PFSK-1 (cell line): Measurements from ENCODE around the gene SERPINI1.

ENCODE experiments used
- FOXP2 ChIP-seq: optimal IDR thresholded peaks from 2 replicates; pipeline ENCODE3; 2011; ENCODE audit warnings: borderline replicate concordance, control low read depth, inconsistent platforms; ENCODE audit not compliant: insufficient read depth; ENCODE audit errors: extremely low read length, extremely low read depth
- POLR2AphosphoS5 ChIP-seq: IDR thresholded peaks from 2 replicates; pipeline ENCODE4 v1.6.1; 2012; ENCODE audit warnings: low read depth, mild to moderate bottlenecking, control low read depth, low read length, moderate library complexity
- REST ChIP-seq, 2 experiments: IDR thresholded peaks; 2 replicates each; pipeline versions ENCODE4 v1.6.1 to v1.8.0; 2011 to 2012; ENCODE audit warnings: low read depth in 2 of 2, low read length in 2 of 2, control low read depth in 1 of 2, inconsistent platforms in 1 of 2, mild to moderate bottlenecking in 1 of 2, moderate library complexity in 1 of 2; ENCODE audit not compliant: insufficient read depth in 1 of 2
- SIN3A ChIP-seq: IDR thresholded peaks from 2 replicates; pipeline ENCODE4 v1.6.1; 2012; ENCODE audit warnings: mild to moderate bottlenecking, low read length, moderate library complexity, borderline replicate concordance; ENCODE audit not compliant: insufficient read depth
- TAF1 ChIP-seq: IDR thresholded peaks from 2 replicates; pipeline ENCODE4 v1.6.1; 2012; ENCODE audit warnings: low read length, control low read depth, borderline replicate concordance; ENCODE audit not compliant: insufficient read depth

The SERPINI1 gene

GRCh38 chr3:167749209-167749608 lies 13.7 kb downstream of the SERPINI1 start:
- TF ChIP-seq POLR2AphosphoS5 (no peak), SIN3A (no peak), FOXP2 (no peak), REST (IDR thresholded peaks at IDR 0.05; ENCODE audit: insufficient read depth in 1 of 2, low read depth in 2 of 2, low read length in 2 of 2) (no peak), TAF1 (no peak)

DNA sequence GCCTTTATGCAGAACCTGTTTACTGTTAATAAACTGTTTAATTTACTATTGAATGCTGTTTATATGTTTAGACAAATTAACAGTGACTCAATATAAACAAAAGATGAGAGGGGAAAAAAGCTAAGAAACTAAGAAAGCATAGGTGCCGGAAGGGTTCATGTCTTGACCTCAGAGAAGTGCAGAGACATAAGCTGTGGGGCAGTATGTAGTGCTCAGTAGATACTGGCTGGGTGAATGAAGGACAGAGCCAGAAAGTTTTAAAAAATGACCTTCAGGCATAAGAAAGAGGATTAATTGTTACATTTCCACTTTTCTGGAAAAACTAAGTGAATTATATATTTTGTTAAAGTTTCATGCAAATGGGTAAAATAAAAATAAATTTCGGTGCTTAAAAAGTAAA lies 14.2 kb downstream of the SERPINI1 start:
- no peak for TF ChIP-seq TAF1
- no peak for TF ChIP-seq POLR2AphosphoS5
- no peak for TF ChIP-seq SIN3A
- TF ChIP-seq REST (IDR thresholded peaks at IDR 0.05; ENCODE audit: insufficient read depth in 1 of 2, low read depth in 2 of 2, low read length in 2 of 2): no peak
- TF ChIP-seq FOXP2: no peak

DNA sequence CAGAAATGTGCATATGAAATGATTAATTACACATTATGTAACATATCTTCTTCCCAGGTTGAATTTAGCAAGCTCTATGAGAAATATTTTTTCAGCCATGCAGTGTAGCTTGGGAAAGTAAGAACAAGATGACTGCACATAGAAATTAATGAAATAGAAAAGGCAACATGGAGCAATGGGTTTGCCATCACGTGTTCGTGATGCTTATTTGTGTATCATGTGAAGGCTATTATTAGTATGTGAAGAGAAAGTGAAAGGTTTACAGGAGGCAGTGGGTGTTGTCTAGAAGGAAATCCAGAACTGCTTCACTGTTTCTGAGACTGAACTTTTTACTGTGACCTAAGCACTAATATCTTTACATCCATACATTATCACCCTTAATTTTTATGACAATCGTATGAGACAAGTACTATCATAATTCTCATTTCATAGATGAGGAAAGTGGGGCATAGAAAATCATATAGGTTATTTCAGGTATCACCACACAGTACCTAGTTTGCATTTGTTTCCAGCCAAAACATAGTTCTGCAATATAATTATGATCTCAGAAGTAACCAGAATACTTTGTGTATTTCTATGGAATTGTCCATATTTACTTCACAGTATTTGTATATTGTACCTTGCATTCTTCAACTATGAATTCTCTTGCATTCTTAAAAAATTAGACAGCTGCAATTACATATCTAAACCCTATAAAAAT lies 14.9 kb downstream of the SERPINI1 start:
- no peak for TF ChIP-seq TAF1
- no peak for TF ChIP-seq SIN3A
- TF ChIP-seq POLR2AphosphoS5: no peak
- no peak for TF ChIP-seq REST (IDR thresholded peaks at IDR 0.05; ENCODE audit: insufficient read depth in 1 of 2, low read depth in 2 of 2, low read length in 2 of 2)
- TF ChIP-seq FOXP2: no peak

- TF ChIP-seq POLR2AphosphoS5 (no peak), FOXP2 (no peak), SIN3A (no peak), REST (IDR thresholded peaks at IDR 0.05; ENCODE audit: insufficient read depth in 1 of 2, low read depth in 2 of 2, low read length in 2 of 2) (no peak), TAF1 (no peak)
These were observed 18.5 kb downstream of the SERPINI1 start for GRCh38 chr3:167754049-167754448.
